Esophagus squamous epithelium (tissue), 4 donors: Measurements from ENCODE around the gene SFXN5.

Source experiments
- POLR2A ChIP-seq, 4 donors: fragments of 450-650 bp; IDR thresholded peaks; one replicate each; pipeline ENCODE4 v1.6.1; 2017; ENCODE audit warnings: antibody characterized with exemption in 4 of 4, mild to moderate bottlenecking in 4 of 4, moderate library complexity in 3 of 4
- TF ChIP-seq, protein P1 (sequence below), 6 experiments: fragments of 450-650 bp in 4 of 6; fragments of 200-600 bp in 2 of 6; sonication (generic) in 2 of 6; IDR thresholded peaks; one replicate each; pipeline ENCODE4 v1.5.1; 2016 to 2019; ENCODE audit warnings: antibody characterized with exemption in 6 of 6, mild to moderate bottlenecking in 4 of 6, moderate library complexity in 4 of 6

DNA sequence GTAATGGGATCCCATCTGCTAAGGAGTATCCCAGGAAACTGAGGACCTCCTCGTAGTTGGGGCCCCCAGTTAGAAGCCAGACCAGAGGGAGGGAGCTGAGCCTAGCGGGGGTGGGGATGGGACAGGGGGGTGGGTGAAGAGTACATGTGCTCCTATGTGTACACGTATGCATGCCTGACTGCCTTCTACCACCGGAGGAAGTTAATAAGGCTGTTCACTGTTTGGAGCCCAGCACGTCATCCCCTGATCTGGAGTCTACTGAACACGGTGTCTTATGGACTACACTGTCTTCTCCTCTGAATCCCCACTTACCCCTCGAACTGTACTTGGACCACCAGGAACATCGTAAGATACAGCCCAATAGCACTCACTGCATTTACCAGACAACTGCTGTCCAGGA is 68.5 kb downstream of the SFXN5 start:
- TF ChIP-seq, protein P1, sequence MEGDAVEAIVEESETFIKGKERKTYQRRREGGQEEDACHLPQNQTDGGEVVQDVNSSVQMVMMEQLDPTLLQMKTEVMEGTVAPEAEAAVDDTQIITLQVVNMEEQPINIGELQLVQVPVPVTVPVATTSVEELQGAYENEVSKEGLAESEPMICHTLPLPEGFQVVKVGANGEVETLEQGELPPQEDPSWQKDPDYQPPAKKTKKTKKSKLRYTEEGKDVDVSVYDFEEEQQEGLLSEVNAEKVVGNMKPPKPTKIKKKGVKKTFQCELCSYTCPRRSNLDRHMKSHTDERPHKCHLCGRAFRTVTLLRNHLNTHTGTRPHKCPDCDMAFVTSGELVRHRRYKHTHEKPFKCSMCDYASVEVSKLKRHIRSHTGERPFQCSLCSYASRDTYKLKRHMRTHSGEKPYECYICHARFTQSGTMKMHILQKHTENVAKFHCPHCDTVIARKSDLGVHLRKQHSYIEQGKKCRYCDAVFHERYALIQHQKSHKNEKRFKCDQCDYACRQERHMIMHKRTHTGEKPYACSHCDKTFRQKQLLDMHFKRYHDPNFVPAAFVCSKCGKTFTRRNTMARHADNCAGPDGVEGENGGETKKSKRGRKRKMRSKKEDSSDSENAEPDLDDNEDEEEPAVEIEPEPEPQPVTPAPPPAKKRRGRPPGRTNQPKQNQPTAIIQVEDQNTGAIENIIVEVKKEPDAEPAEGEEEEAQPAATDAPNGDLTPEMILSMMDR (IDR thresholded peaks at IDR 0.05): no peak
- TF ChIP-seq POLR2A (IDR thresholded peaks at IDR 0.05): no peak
